Regular cardiac myocyte (primary cell): Measurements from ENCODE around the gene KSR2. TPM values are rescaled to one million over a fixed set of nuclear protein-coding genes. Genes with fewer than 3 reads are reported as not detected.

Experiments
- total RNA-seq: library from RNA; depleted of rRNA; stranded (reverse); fragments of >200 nt; gene quantifications from 2 replicates; pipeline ENCODE4 v1.2.3, GENCODE V29; 2014

KSR2 gene
- total RNA-seq = not detected in 2 replicates

DNA sequence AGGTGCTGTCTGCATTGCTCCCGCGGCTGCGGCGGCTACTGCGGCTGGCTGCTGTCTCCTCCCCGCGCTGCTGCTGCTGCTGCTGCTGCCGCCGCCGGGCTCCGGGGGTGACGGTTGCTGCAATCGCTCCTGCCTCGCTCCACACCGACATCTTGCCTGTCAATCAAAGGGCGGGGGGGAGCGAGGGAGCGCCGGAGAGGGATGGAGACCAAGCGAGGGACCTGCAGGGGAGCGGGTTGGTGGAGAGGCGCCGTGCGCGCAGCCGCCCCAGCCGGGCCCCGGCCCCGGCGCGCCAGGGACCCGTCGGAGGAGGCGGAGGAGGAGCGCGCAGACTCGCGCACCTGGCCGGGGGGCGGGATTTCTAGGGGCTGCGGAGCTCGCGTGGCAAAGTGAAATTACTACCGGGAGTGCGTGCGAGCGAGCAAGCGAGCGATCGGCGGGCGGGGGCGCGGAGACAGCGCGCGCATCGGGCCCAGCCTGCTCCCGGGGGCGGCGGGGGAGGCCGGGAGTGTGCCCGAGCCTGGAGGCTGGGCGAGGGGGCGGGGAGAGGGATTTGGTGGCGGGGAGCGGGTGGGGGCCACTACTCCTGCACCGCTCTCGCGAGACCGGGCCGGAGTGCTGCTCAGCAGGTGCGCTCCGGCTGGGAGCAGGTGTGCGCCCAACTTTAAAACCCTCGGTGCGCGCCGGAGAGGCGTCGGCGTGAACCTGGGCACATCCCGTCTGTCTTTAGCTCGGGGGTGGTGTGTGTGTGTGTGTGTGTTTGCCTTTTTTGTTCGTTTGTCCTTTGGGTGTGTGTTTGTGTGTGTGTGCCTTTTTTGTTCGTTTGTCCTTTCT lies at the start of gene KSR2:
Gene KSR2, minus strand, starts transcription at position 165 of the 834 bp plus-strand sequence. CDS start 735 bp downstream, outside the sequence.

DNA sequence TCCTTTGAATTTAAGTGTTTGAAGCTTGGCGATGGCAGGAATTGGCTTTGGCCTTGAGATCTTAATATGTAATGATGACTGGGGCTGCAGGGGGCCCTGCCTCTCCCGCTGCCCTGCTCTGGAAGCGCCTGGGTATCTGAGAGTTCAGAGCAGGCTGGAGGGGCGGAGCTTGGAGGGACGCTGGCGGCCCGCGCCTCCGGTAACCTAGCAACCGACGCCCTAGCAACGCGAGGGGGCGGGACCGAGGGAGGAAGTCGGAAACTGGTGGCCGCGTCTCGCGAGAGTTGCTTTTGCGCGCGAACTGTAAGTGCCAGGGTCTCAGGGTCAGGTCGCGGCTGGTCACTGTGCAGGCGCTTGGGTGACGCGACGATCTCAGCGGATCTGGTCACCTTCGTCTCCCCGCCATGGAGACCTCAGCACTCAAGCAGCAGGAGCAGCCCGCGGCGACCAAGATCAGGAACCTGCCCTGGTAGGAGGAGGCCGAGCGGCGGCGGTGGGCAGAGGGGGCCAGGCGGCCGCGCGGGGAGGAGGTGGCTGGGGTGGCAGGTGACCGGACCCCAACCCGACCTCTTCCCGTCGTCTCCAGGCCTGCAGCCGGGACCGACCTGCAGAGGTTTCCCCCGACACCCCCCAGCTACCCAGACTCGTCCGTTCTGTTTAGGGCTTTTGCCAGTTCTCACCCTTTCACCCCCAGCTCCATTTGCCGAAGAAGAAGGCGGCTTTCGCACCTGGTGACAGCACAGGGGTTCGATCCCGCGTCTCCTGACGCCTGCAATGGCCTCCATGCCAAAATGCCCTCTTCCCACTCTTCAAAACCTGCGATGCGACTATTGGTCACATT lies 47.9 kb upstream of the KSR2 start, which contains the start of gene RFC5:
Gene RFC5, plus strand, starts transcription at position 280 of the 841 bp plus-strand sequence. Its CDS starts 125 bp downstream, at position 405.

Other genes with a start within 250 kb of the KSR2 start
- 11.3 and 28.8 TPM in 2 replicates for gene RFC5, start 47.7 kb upstream of the KSR2 start, total RNA-seq
- 119 and 254 TPM in 2 replicates for gene WSB2, start 92.2 kb upstream of the KSR2 start, total RNA-seq
- gene VSIG10, start 135.0 kb upstream of the KSR2 start, total RNA-seq = 16.3 and 25.3 TPM in 2 replicates
- gene PEBP1, start 167.1 kb upstream of the KSR2 start, total RNA-seq = 169 and 198 TPM in 2 replicates